Measurements from ENCODE around the gene C1RL.

DNA sequence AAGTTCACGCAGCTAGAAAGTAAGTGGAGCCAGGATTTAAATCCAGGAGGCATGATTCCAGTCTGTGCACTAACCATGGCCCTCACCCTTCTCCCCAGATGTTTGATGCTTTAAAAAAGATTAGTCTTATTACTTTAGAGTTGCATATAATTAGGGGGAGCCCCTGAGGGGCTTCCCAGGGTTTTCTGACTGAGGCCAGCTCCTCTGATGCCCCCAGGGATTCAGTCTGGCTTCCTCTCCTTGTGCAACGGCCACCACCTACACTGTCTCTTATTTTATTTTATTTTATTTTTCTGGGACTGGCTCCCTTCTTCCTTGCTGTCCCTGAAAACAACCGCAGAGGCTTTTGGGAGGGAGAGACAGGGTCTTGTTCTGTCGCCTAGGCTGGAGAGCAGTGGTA, 43.8 kb upstream of the C1RL start:
- TF ChIP-seq, protein P1, sequence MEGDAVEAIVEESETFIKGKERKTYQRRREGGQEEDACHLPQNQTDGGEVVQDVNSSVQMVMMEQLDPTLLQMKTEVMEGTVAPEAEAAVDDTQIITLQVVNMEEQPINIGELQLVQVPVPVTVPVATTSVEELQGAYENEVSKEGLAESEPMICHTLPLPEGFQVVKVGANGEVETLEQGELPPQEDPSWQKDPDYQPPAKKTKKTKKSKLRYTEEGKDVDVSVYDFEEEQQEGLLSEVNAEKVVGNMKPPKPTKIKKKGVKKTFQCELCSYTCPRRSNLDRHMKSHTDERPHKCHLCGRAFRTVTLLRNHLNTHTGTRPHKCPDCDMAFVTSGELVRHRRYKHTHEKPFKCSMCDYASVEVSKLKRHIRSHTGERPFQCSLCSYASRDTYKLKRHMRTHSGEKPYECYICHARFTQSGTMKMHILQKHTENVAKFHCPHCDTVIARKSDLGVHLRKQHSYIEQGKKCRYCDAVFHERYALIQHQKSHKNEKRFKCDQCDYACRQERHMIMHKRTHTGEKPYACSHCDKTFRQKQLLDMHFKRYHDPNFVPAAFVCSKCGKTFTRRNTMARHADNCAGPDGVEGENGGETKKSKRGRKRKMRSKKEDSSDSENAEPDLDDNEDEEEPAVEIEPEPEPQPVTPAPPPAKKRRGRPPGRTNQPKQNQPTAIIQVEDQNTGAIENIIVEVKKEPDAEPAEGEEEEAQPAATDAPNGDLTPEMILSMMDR (IDR thresholded peaks at IDR 0.05), result no peak
- TF ChIP-seq TP53 (CRISPR knock-in tag; IDR thresholded peaks at IDR 0.05), result no peak
